HepG2 (cell line): Measurements from ENCODE around the gene OGFR. TPM values are rescaled to one million over a fixed set of nuclear protein-coding genes. Genes with fewer than 3 reads are reported as not detected.

Source experiments
- ATAC-seq: fragments of 200-7000 bp; cut with Tn5 transposase; 3 replicates; pipeline ENCODE4 v1.9.1; 2020; ENCODE audit warnings: mild to moderate bottlenecking, moderate library complexity
- BruUV-seq: library from RNA; stranded (reverse); fragments of 400-500 nt; replicated peaks from 2 replicates; lab custom pipeline; 2021; lab: Mats Ljungman, UMichigan
- CTCF ChIA-PET: fragments of 300-600 bp; formaldehyde crosslinking; extraction: SDS; loops from one replicate; lab custom pipeline; 2021; ENCODE audit warnings: low total read pairs, inconsistent platforms, low intra/inter-chr PET ratio; lab: Yijun Ruan, JAX
- POLR2A ChIA-PET: fragments of 350-600 bp; sonication (Branson Sonifier 250); formaldehyde crosslinking; loops from one replicate; lab custom pipeline; 2020; ENCODE audit warnings: antibody characterized with exemption, inconsistent platforms; lab: Yijun Ruan, JAX
- DNase-seq: peaks from one replicate; pipeline ENCODE4 v3.0.0-alpha.2; 2015; ENCODE audit warnings: low spot score
- FAIRE-seq: peaks from 3 replicates; lab custom pipeline; 2011; peaks lifted over from hg19 to GRCh38; lab: Jason Lieb, UNC
- H2AFZ ChIP-seq: one replicate; pipeline ENCODE4 v1.6.1; 2011; ENCODE audit warnings: low read length, inconsistent platforms
- H3K27ac ChIP-seq: fragments of 300-600 bp; 3 replicates; pipeline ENCODE4 v1.8.0; 2011; ENCODE audit warnings: mixed run types, mild to moderate bottlenecking, mixed read lengths, low read length, inconsistent platforms; ENCODE audit not compliant: insufficient read depth; ENCODE audit errors: extremely low read length
- H3K27me3 ChIP-seq, 2 experiments: fragments of 200-600 bp in 1 of 2; 2 replicates in 1 of 2; 3 replicates in 1 of 2; pipeline versions ENCODE4 v1.6.0 to v1.8.0; 2011; ENCODE audit warnings: low read length in 2 of 2, mild to moderate bottlenecking in 2 of 2, moderate library complexity in 2 of 2, inconsistent platforms in 1 of 2; ENCODE audit not compliant: insufficient read depth in 2 of 2, control insufficient read depth in 1 of 2
- H3K36me3 ChIP-seq, 2 experiments: fragments of 200-600 bp in 1 of 2; replicated peaks in 1 of 2; 2 replicates in 1 of 2; 3 replicates in 1 of 2; pipeline versions ENCODE4 v1.5.1 to v1.8.0; 2011; ENCODE audit warnings: low read length in 2 of 2, inconsistent platforms in 1 of 2; ENCODE audit not compliant: insufficient read depth in 2 of 2, control insufficient read depth in 1 of 2
- H3K4me1 ChIP-seq: 2 replicates; pipeline ENCODE4 v1.5.1; 2012; ENCODE audit warnings: low read length, inconsistent platforms; ENCODE audit not compliant: insufficient read depth
- H3K4me2 ChIP-seq: 2 replicates; pipeline ENCODE4 v1.6.0; 2011; ENCODE audit warnings: low read depth, low read length, inconsistent platforms
- H3K4me3 ChIP-seq, 3 experiments: fragments of 200-600 bp in 1 of 3; sonication (generic), shearing (Covaris generic) in 1 of 3; replicated peaks in 1 of 3; 2 replicates each; pipeline ENCODE4 v1.5.1; 2011 to 2016; ENCODE audit warnings: low read length in 3 of 3, inconsistent platforms in 2 of 3, low read depth in 2 of 3, mild to moderate bottlenecking in 2 of 3, control low read depth in 1 of 3, mixed read lengths in 1 of 3; ENCODE audit not compliant: insufficient read depth in 1 of 3
- H3K79me2 ChIP-seq: one replicate; pipeline ENCODE4 v1.6.1; 2011; ENCODE audit warnings: low read length, inconsistent platforms; ENCODE audit not compliant: insufficient read depth
- H3K9ac ChIP-seq: 2 replicates; pipeline ENCODE4 v1.6.0; 2011; ENCODE audit warnings: mild to moderate bottlenecking, low read depth, low read length, inconsistent platforms; ENCODE audit not compliant: insufficient read depth
- H3K9me3 ChIP-seq: 2 replicates; pipeline ENCODE4 v1.5.1; 2012; ENCODE audit warnings: mild to moderate bottlenecking, low read length
- H4K20me1 ChIP-seq: 2 replicates; pipeline ENCODE4 v1.6.0; 2011; ENCODE audit warnings: inconsistent platforms, mild to moderate bottlenecking, low read length, moderate library complexity; ENCODE audit not compliant: insufficient read depth
- CHCHD3 ChIP-seq: sonication (generic); formaldehyde crosslinking; IDR thresholded peaks from 2 replicates; pipeline ENCODE4 v1.8.0; 2022; ENCODE audit warnings: mild to moderate bottlenecking, missing genetic modification reagents, moderate library complexity
- GABPA ChIP-seq, 2 experiments: IDR thresholded peaks; 2 replicates each; pipeline ENCODE4 v1.6.1; 2011 to 2016; ENCODE audit warnings: low read depth in 2 of 2, low read length in 1 of 2, missing biosample characterization in 1 of 2, missing genetic modification characterization in 1 of 2
- HOMEZ ChIP-seq: IDR thresholded peaks from 2 replicates; pipeline ENCODE4 v1.6.1; 2016; ENCODE audit warnings: low read depth
- NAIF1 ChIP-seq: sonication (generic); formaldehyde crosslinking; IDR thresholded peaks from 2 replicates; pipeline ENCODE4 v1.5.0; 2020; ENCODE audit warnings: mild to moderate bottlenecking, missing genetic modification reagents, borderline replicate concordance
- NFRKB ChIP-seq: fragments of 450-650 bp; IDR thresholded peaks from 2 replicates; pipeline ENCODE4 v1.6.1; 2017
- SIX4 ChIP-seq: sonication (generic); formaldehyde crosslinking; IDR thresholded peaks from 2 replicates; pipeline ENCODE4 v1.4.0; 2020; ENCODE audit warnings: missing genetic modification reagents
- ZFAT ChIP-seq: sonication (generic); formaldehyde crosslinking; conservative IDR thresholded peaks from 2 replicates; pipeline ENCODE4 v1.8.1; 2023; ENCODE audit warnings: missing genetic modification reagents, inconsistent platforms
- ZFYVE20 ChIP-seq: sonication (generic); formaldehyde crosslinking; IDR thresholded peaks from 2 replicates; pipeline ENCODE4 v1.8.0; 2023; ENCODE audit warnings: low read depth, mild to moderate bottlenecking, moderate library complexity, missing genetic modification reagents, borderline replicate concordance
- ZKSCAN5 ChIP-seq: sonication (generic); formaldehyde crosslinking; IDR thresholded peaks from 2 replicates; pipeline ENCODE4 v1.5.1; 2020; ENCODE audit warnings: mild to moderate bottlenecking, missing genetic modification reagents
- ZNF30 ChIP-seq: sonication (generic); formaldehyde crosslinking; IDR thresholded peaks from 2 replicates; pipeline ENCODE4 v1.5.0; 2020; ENCODE audit warnings: mild to moderate bottlenecking, missing genetic modification reagents
- ZSCAN21 ChIP-seq: sonication (generic); formaldehyde crosslinking; IDR thresholded peaks from 2 replicates; pipeline ENCODE4 v1.8.0; 2022; ENCODE audit warnings: mild to moderate bottlenecking, missing genetic modification reagents, moderate library complexity, borderline replicate concordance
- whole genome bisulfite sequencing: methylation state at CpG from one replicate; pipeline ENCODE4 v1.1.6; 2017; ENCODE audit warnings: low lambda C conversion rate; 5-methylcytosine and 5-hydroxymethylcytosine counted together
- in situ Hi-C: cut with HindIII; loops from 2 replicates; pipeline ENCODE4 v1.10.0; 2017; ENCODE audit warnings: low pct_unique_long_range_greater_than_20kb; ENCODE audit not compliant: extremely low pct_ligation_motif_present
- intact Hi-C: fragments of 100-400 bp; cut with micrococcal nuclease; formaldehyde crosslinking; loops from one replicate; pipeline ENCODE4 v1.10.0; 2022; ENCODE audit not compliant: unreplicated experiment
- polyA plus RNA-seq, 8 experiments: library from polyadenylated mRNA; depleted of rRNA in 3 of 8; stranded (reverse) in 7 of 8; unstranded in 1 of 8; fragments of >200 nt; fragmentation: Illumina TruSeq in 4 of 8; extraction: Trizol in 4 of 8; gene quantifications; 2 replicates each; pipeline versions ENCODE4 v1.2.1 to v1.2.3, GENCODE V29; 2011 to 2016; ENCODE audit warnings: low read depth in 4 of 8, missing spikeins in 1 of 8, mixed read lengths in 1 of 8; ENCODE audit not compliant: insufficient read depth in 1 of 8
- total RNA-seq, 5 experiments: library from RNA; depleted of rRNA; stranded (reverse); fragments of >200 nt; fragmentation: Illumina TruSeq; extraction: Trizol; gene quantifications; 2 replicates each; pipeline ENCODE4 v1.2.3, GENCODE V29; 2016; ENCODE audit warnings: low read depth in 1 of 5

The OGFR gene
- total and polyA plus RNA-seq, 2 of the 13 experiments (the other 11 are each of a cell fraction or from before 2014, with no cell fraction given): 47.7 to 81.8 TPM

DNA sequence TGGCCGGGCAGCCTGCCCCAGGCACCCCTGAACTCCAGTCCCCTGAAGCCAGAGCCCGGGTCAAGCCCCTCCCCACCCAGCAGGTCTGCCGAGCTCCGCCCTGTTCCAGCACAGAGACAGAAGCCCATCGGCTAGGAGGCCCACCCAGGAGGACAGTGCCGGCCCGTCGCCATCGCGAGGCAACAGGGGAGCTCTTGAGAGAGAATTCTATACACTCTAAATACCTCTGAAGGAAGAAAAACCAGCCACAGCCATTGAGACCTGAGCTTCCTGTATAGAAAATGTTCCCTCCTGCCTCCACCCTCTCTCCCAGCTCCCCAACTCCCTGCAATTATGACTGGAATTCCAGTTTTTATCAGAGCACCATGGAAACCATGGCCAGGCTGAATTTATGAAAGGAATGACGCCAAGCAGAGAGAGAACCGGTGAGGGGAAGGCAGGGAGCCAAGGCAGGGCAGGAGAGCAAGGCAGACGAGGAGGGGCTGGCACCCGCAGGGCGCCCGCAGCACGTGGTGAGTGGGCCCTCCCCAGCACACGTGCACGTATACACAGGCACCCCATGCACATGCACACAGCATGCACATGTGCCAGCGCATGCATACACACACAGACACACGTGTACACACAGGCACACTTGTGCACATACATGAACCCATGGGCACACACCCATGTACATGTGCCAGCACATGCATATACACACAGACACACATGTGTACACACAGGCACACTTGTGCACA, 35.9 kb upstream of the OGFR start (continued):
- TF ChIP-seq ZSCAN21: 0 out of 2 replicates have a peak, but pooled peaks have one; percentile 40
- no peak for TF ChIP-seq HOMEZ (CRISPR knock-in tag)
- TF ChIP-seq NAIF1 (CRISPR knock-in tag): no peak
- TF ChIP-seq GABPA (IDR thresholded peaks at IDR 0.05; ENCODE audit: low read depth, low read length): 0 out of 2 replicates have a peak, but pooled peaks have one; percentile 15
- no peak for TF ChIP-seq GABPA (CRISPR knock-in tag; IDR thresholded peaks at IDR 0.05; ENCODE audit: low read depth)
- TF ChIP-seq ZKSCAN5 (CRISPR knock-in tag): no peak
- TF ChIP-seq ZFYVE20 (CRISPR knock-in tag): no peak
- no peak for TF ChIP-seq ZFAT
- TF ChIP-seq ZNF30: no peak
- no peak for TF ChIP-seq NFRKB

- Histone ChIP-seq H3K9ac (no peak overlapping the region), H3K27ac (no peak overlapping the region), H3K4me3 (no peak overlapping the region), H3K27me3 (peaks cover 61 to 98% of the 10 kb centered on the region in 2 experiments), H4K20me1 (peaks cover 3% of the 10 kb centered on the region; the same call in 1 of the 2 replicates), H3K4me2 (no peak overlapping the region), H2AFZ (no peak overlapping the region), H3K79me2 (no peaks in the 10 kb centered on the region), H3K36me3 (no peaks in the 10 kb centered on the region), H3K4me1 (no peaks in the 10 kb centered on the region), H3K9me3 (no peaks in the 10 kb centered on the region)
- WGBS: 25% methylated on average over 11 of the region's 16 CpGs
- in situ Hi-C loops: loop anchor here (10.0 kb wide), 1 partner anchor 85 kb away; no protein-coding TSS in a partner anchor
- DNase-seq (no peak), FAIRE-seq (no peak), ATAC-seq (no peak; the same call in 2 of the 3 replicates)
- ChIA-PET POLR2A (no interaction called here), CTCF (no interaction called here)
- no TSS peak for BruUV-seq
- intact Hi-C loops: no loop called here
- TF ChIP-seq SIX4 (CRISPR knock-in tag) (no peak), CHCHD3 (CRISPR knock-in tag) (peak; percentile 42; the same call in 1 of the 2 replicates)
These were observed 35.1 kb upstream of the OGFR start for GRCh38 chr20:62769346-62770071.
